Medulla oblongata (tissue), 1 donor: ENCODE measurements around the gene CDH13.

Experiments
- DNase-seq: peaks from one replicate; pipeline ENCODE4 v3.0.0-alpha.2; 2015; ENCODE audit errors: extremely low spot score

Gene CDH13

GRCh38 chr16:83040174-83040573, 413.4 kb downstream of the CDH13 start:
- DNase-seq, result no peak

DNA sequence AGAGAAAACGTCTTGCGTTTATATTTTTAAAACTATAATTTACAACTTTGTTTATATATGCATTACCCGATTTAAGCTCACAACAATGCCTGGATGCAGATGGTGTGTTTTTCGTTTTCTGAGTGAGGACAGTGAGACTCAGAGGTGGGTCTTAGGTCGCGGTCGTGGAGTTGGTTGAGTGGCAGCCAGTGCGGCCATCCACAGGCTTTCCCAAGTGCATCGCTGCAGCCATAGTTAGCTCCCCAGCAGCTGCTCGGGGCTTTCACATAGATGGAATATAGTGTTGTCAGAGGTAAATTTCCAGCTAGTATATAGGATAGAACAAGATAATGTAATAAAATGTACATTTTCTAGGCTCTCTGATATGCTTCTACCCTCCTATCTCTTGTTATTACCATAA, 417.8 kb downstream of the CDH13 start:
- no peak for DNase-seq

- DNase-seq, result no peak
Observed at GRCh38 chr16:83045790-83046189, 419.0 kb downstream of the CDH13 start.

GRCh38 chr16:83046664-83047063, 419.9 kb downstream of the CDH13 start:
- DNase-seq, result no peak

DNA sequence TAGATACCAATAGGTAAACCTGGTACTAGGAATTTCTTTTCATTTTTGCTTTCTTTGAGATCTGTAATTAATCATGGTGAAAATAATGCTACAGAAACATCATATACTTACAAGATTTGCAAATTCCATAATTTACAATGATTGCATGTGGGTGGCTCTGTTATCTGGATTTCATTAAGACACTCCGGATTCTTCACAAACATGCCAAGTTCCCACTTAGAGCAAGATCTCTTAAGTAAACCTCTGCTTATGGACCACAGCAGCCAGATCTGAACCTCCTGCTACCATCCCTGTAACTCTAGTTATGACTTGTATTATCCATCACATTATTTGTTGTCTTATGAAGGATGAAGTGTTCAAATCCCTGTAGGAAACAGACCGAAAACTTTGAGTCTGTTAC, 424.7 kb downstream of the CDH13 start:
- DNase-seq, result no peak

DNA sequence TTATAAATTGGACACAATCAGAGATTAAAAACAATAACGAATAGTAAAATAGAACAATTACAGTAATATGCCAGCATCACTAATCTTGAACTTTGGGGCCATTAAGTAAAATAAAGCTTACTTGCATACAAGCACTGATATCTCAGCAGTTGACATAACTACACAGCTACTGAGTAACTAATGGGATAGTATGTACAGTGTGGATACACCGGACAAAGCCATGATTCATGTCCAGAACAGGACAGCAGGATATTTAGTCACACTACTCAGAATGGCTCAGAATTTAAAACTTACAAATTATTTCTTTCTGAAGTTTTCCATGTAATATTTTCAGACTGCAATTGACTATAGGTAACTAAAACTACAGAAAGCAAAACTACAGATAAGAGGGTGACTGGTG, 427.5 kb downstream of the CDH13 start:
- no peak for DNase-seq

GRCh38 chr16:83058376-83058775, 431.6 kb downstream of the CDH13 start:
- DNase-seq, result no peak

- no peak for DNase-seq
Observed at GRCh38 chr16:83059237-83059636, 432.5 kb downstream of the CDH13 start.

DNA sequence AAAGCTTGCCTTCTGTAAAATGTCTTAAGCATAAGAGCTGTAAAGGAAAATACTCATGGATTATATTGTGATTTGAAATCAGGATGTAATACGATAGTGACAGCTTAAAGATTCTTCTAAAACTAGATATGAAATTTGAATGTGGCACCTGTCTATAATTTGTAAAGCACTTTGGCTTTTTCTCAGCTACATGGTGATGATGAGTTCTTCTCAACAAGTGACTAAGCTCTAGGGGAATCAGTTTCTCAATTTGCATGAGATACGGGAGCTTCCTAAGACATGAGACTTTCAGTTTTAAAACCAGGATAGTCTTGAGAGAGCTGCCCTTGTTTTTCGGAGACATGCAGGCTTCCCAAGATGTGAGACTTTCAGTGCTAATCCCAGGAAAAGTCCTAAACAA, 439.2 kb downstream of the CDH13 start:
- no peak for DNase-seq

DNA sequence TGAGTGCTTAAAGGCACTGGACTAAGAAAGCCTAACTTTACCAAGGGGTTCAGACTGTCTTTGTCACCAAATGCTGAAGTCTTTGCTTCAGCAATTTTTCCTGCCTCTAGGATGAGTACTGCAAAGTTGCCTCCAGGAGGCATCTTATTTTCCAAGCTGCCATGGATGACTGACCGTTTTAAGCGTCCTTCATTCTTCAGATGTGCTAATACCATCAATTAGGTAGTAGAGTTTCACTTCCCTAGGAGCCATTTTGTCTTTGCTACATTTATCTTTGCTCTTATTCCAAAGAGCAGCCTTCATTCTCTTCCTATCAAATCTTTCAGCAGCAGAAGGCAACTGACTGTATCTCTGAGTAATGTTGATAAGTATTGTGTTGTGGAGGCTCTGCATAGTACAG, 440.1 kb downstream of the CDH13 start:
- no peak for DNase-seq

DNA sequence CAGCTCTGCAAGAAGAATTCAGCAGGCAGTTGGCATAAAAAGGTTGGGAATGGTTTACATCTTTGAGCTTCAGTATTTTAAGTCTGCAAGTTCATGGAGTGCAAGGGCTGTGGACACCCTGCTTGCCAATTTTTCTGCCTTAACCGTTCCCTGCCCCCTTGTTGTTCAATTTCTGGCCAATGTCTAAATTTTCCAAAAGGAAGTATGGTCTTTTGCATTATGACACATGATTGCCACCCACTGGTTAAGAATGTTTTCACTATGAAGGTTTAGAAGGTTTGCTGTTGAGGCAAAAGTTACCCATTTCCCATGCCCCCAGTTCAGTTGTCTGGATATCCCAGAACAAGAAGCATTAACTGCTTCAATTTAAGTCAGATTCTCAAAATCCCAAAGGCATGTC, 441.9 kb downstream of the CDH13 start:
- no peak for DNase-seq

- DNase-seq, result no peak
Observed at GRCh38 chr16:83070416-83071209, 443.8 kb downstream of the CDH13 start.

DNA sequence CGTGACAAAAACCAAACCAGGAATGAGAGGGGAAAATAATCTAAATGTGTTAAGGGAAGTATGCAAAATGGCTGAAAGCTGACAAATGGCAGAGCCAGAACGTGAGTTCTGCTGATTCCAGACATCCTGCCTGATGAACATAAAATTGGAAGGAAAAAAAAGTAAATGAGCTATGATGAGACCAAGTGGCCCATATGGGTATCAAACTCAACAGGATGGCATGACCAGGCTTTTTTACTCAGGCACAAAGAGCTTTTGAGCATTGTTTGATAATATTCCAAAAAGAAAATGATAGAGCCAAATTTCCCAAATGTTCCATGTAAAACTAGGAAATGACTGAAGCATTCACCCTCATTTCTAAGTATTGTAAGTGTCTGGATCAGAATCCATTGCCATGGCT, 449.2 kb downstream of the CDH13 start:
- DNase-seq, result no peak

DNA sequence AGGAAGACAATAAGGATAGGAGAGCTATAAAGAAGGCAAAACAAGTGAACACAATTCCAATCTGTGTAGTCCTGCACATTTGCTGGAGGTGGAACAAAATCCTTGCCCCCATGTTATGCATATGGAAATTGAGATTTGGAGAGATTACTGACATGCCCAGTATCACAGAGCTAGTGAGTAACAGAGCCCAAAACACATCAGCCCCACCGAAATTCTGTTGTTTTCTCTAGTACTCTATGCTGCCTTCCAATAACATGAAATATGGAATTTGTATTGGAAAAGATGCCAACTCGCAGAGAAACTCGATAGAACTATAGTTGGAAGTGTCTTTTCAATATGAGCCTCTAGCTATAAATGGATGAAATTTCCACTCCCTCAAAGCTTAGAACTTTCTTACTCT, 456.6 kb downstream of the CDH13 start:
- no peak for DNase-seq

DNA sequence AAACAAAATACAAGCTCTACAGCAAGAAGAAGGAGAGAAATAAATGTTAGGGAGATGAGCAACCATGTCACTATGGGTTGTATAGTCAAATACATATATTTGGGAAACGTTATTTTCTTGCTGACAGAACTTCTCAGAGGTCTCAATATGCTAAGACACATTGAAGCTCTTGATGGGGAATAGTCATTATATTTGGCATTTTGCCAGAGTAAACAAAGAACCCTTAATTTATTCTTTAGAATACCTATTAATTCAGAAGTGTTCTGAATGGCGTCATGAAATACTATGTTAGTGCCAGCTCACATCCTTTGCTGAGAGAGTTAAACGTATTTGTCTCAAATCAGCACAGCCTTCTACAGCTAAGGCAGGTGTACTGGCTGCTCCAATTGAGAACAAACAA, 458.9 kb downstream of the CDH13 start:
- no peak for DNase-seq

DNA sequence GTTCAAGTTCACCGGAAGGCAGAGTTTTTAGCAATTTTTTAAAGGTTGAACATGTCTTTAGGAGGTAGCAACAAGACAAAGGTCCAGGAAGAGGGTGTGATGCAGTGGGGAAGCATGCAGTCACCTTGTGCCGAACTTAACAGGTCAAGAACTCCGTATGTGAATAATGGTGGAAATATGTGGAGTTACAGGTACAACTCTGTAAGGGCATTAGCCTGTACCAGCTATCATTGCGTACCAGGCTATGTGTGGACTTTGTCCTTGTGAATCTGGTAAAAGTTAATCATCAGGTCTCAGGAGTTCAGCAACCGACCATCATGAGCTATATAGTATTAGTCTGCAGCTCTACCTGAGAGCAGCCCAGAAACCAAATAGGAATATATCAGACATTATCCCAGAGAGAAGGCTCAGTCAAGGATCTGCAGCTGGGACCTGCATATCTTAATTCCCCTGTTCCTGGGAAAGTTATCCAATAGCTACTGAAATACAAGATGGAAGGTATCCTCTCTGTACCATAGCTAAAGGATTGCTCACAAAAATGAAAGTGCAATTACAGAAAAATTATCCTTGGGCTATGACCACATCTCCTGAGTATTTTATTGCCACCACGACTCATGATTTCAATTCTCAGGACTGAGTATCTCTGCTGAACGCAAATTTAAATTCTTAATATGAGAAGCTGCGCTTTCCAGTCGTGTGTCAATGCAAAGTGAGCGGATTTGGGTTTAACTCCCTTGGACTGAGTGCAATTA, 469.3 kb downstream of the CDH13 start:
- DNase-seq, result no peak

GRCh38 chr16:83098536-83098935, 471.8 kb downstream of the CDH13 start:
- DNase-seq, result no peak

GRCh38 chr16:83100679-83101078, 473.9 kb downstream of the CDH13 start:
- no peak for DNase-seq

GRCh38 chr16:83102336-83102735, 475.6 kb downstream of the CDH13 start:
- no peak for DNase-seq

DNA sequence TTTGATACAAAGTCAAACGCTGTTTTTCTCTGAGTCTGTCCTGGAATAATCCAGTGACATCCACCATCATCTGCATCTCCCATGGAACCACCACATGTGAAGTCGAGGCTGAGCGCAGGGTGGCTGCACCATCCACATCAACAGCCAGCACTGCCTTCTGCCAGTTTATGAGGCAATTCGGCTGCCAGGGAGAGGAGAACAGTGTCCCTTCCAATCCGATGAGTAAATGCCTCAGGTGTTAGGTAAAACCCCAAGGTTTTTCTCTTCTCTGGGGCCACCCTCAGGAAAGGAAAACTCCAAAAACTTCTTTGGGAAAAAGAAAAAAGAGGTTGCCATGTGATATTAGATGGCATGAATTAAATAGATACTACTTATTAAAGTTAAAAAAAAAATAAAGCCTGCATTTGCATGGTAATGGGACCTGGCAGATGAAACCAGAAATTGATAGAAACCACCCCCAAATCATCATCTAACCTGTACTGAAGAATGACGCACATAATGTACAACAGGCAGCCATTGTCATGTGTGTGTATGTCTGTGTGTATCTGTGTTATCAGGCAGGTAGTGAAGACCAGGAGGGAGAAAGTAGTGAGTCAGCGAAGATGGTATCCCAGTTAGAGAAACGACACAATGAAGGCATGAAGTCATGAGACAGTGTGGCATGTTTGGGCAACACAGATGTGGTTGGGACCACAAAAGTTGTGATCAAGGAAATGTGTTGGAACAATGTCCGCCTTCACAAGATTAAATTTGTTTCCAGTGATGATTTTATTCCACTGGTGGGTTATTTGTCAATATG, 478.7 kb downstream of the CDH13 start:
- no peak for DNase-seq

GRCh38 chr16:83109490-83110125, 482.8 kb downstream of the CDH13 start:
- no peak for DNase-seq

DNA sequence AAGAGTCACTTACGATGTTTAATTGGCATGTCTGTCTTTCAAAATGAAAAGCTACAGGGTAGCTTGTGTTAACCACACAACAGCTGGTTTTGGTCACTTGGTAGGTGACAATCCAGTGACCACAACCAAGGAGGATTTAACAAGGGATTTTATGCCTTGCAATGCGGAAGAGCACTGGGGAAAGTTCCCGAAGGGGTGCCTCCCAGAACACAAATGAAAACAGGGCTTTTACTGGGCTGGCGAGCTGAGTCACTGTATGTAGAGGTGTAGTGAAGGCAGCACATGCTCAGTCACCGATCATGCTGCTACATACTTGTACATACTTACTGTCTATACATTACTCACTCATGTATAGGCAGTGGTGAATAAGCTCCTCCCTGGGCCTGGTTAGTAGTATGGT, 483.5 kb downstream of the CDH13 start:
- no peak for DNase-seq
